Endothelial cell of umbilical vein (primary cell): Measurements from ENCODE around the gene CPED1. TPM values are rescaled to one million over a fixed set of nuclear protein-coding genes. Genes with fewer than 3 reads are reported as not detected.

Experiments used
- BruUV-seq: library from RNA; stranded (reverse); fragments of 400-500 nt; replicated peaks from 2 replicates; lab custom pipeline; 2021; lab: Mats Ljungman, UMichigan
- CTCF ChIA-PET: fragments of 300-600, 350-600 bp; sonication (Branson Sonifier 250); formaldehyde crosslinking; loops from one replicate; lab custom pipeline; 2021; ENCODE audit warnings: antibody characterized with exemption, inconsistent platforms; lab: Charles Lee
- POLR2A ChIA-PET: fragments of 300-600, 350-600 bp; sonication (Branson Sonifier 250); formaldehyde crosslinking; loops from one replicate; lab custom pipeline; 2021; ENCODE audit warnings: antibody characterized with exemption, inconsistent platforms; lab: Charles Lee
- DNase-seq: peaks from one replicate; pipeline ENCODE4 v3.0.0-alpha.2; 2011; ENCODE audit warnings: low read depth, low spot score
- FAIRE-seq: peaks from 2 replicates; lab custom pipeline; 2011; peaks lifted over from hg19 to GRCh38; lab: Jason Lieb, UNC
- H2AFZ ChIP-seq: 2 replicates; pipeline ENCODE4 v1.6.0; 2012; ENCODE audit warnings: low read depth, low read length, control low read depth, inconsistent platforms
- H3K27ac ChIP-seq: 2 replicates; pipeline ENCODE4 v1.5.1; 2011; ENCODE audit warnings: low read depth, mild to moderate bottlenecking, control low read depth, low read length, moderate library complexity; ENCODE audit not compliant: insufficient read depth
- H3K27me3 ChIP-seq, 2 experiments: 2 replicates each; pipeline versions ENCODE4 v1.6.0 to v1.6.1; 2011; ENCODE audit warnings: low read length in 2 of 2, mixed read lengths in 1 of 2; ENCODE audit not compliant: control insufficient read depth in 2 of 2, insufficient read depth in 2 of 2
- H3K36me3 ChIP-seq, 2 experiments: 2 replicates in 1 of 2; 3 replicates in 1 of 2; pipeline ENCODE4 v1.5.1; 2011; ENCODE audit warnings: low read length in 2 of 2, mild to moderate bottlenecking in 1 of 2, moderate library complexity in 1 of 2; ENCODE audit not compliant: control insufficient read depth in 2 of 2, insufficient read depth in 2 of 2; ENCODE audit errors: extremely low read depth in 1 of 2
- H3K4me1 ChIP-seq: 3 replicates; pipeline ENCODE4 v1.5.1; 2011; ENCODE audit warnings: mild to moderate bottlenecking, low read length; ENCODE audit not compliant: control insufficient read depth, insufficient read depth; ENCODE audit errors: extremely low read depth
- H3K4me2 ChIP-seq: 2 replicates; pipeline ENCODE4 v1.6.1; 2011; ENCODE audit warnings: low read length, control low read depth, mixed read lengths; ENCODE audit not compliant: insufficient read depth
- H3K4me3 ChIP-seq, 3 experiments: fragments of 200-600 bp in 1 of 3; sonication (generic), shearing (Covaris generic) in 1 of 3; replicated peaks in 1 of 3; 2 replicates each; pipeline ENCODE4 v1.5.1; 2011 to 2016; ENCODE audit warnings: control low read depth in 3 of 3, low read length in 3 of 3, mild to moderate bottlenecking in 2 of 3, inconsistent platforms in 1 of 3, low read depth in 1 of 3, moderate library complexity in 1 of 3; ENCODE audit not compliant: insufficient read depth in 1 of 3
- H3K79me2 ChIP-seq: 2 replicates; pipeline ENCODE4 v1.6.0; 2012; ENCODE audit warnings: low read length, inconsistent platforms; ENCODE audit not compliant: control insufficient read depth, insufficient read depth
- H3K9ac ChIP-seq: replicated peaks from 2 replicates; pipeline ENCODE3; 2011; ENCODE audit warnings: low read length, control low read depth; ENCODE audit not compliant: insufficient read depth; ENCODE audit errors: extremely low read depth
- H3K9me1 ChIP-seq: replicated peaks from 3 replicates; pipeline ENCODE4 v1.6.0; 2011; ENCODE audit warnings: mild to moderate bottlenecking, low read length; ENCODE audit not compliant: control insufficient read depth, insufficient read depth; ENCODE audit errors: extremely low read depth
- H3K9me3 ChIP-seq: replicated peaks from 2 replicates; pipeline ENCODE4 v1.5.1; 2012; ENCODE audit warnings: low read length, inconsistent platforms; ENCODE audit not compliant: control insufficient read depth, insufficient read depth
- H4K20me1 ChIP-seq: replicated peaks from 2 replicates; pipeline ENCODE3; 2011; ENCODE audit warnings: mild to moderate bottlenecking, low read length; ENCODE audit not compliant: control insufficient read depth, insufficient read depth; ENCODE audit errors: extremely low read depth
- EZH2 ChIP-seq: IDR thresholded peaks from 2 replicates; pipeline ENCODE4 v1.6.1; 2012; ENCODE audit warnings: borderline replicate concordance, low read depth, mild to moderate bottlenecking, moderate library complexity, low read length, inconsistent platforms; ENCODE audit not compliant: severe bottlenecking
- FOS ChIP-seq: IDR thresholded peaks from 2 replicates; pipeline ENCODE4 v1.6.1; 2011; ENCODE audit warnings: mild to moderate bottlenecking, low read length, moderate library complexity, borderline replicate concordance; ENCODE audit not compliant: insufficient read depth
- GATA2 ChIP-seq: IDR thresholded peaks from 2 replicates; pipeline ENCODE4 v1.7.0; 2011; ENCODE audit warnings: low read depth, mild to moderate bottlenecking, moderate library complexity, mixed read lengths, low read length; ENCODE audit not compliant: insufficient read length, insufficient read depth
- JUN ChIP-seq: IDR thresholded peaks from 2 replicates; pipeline ENCODE4 v1.6.1; 2011; ENCODE audit warnings: borderline replicate concordance, low read depth; ENCODE audit not compliant: insufficient read length, insufficient read depth
- MYC ChIP-seq: IDR thresholded peaks from one replicate; pipeline ENCODE4 v1.6.1; 2011; ENCODE audit warnings: mild to moderate bottlenecking, low read depth, low read length
- POLR2A ChIP-seq: IDR thresholded peaks from 2 replicates; pipeline ENCODE4 v1.6.1; 2012; ENCODE audit warnings: low read depth, mild to moderate bottlenecking, control low read depth, low read length
- POLR2AphosphoS5 ChIP-seq: IDR thresholded peaks from 2 replicates; pipeline ENCODE4 v1.6.1; 2012; ENCODE audit warnings: low read depth, mild to moderate bottlenecking, control low read depth, low read length, moderate library complexity; ENCODE audit not compliant: insufficient read depth
- dilution Hi-C: fragments of 300-500 bp; cut with MboI; formaldehyde crosslinking; loops from one replicate; pipeline ENCODE4 v1.15.0; 2019; ENCODE audit warnings: low sequenced_read_pairs; ENCODE audit not compliant: extremely low pct_ligation_motif_present
- intact Hi-C: fragments of 100-400 bp; cut with micrococcal nuclease; formaldehyde crosslinking; loops from one replicate; pipeline ENCODE4 v1.10.0; 2022
- polyA plus RNA-seq, 4 experiments: library from polyadenylated mRNA; depleted of rRNA in 3 of 4; stranded (reverse) in 3 of 4; unstranded in 1 of 4; fragments of >200 nt; gene quantifications; 2 replicates each; pipeline versions ENCODE4 v1.2.1 to v1.2.3, GENCODE V29; 2011 to 2012; ENCODE audit warnings: missing spikeins in 1 of 4
- total RNA-seq: library from RNA; stranded (reverse); gene quantifications from 2 replicates; pipeline ENCODE4 v1.2.3, GENCODE V29; 2021
- TF ChIP-seq, protein P1 (sequence below): IDR thresholded peaks from 2 replicates; pipeline ENCODE4 v1.6.1; 2011; ENCODE audit not compliant: insufficient read depth, insufficient read length
- TF ChIP-seq, protein P2 (sequence below), 2 donors: IDR thresholded peaks; 1 replicate in 1 of 2; 2 replicates in 1 of 2; pipeline ENCODE4 v1.5.1; 2011; ENCODE audit warnings: low read length in 2 of 2, mild to moderate bottlenecking in 2 of 2, moderate library complexity in 2 of 2, control low read depth in 1 of 2, inconsistent platforms in 1 of 2, low read depth in 1 of 2; ENCODE audit not compliant: insufficient read depth in 1 of 2; ENCODE audit errors: extremely low read depth in 1 of 2

The CPED1 gene
- total and polyA plus RNA-seq, 2 donors (not counting 3 experiments of a cell fraction or from before 2014, with no cell fraction given), result 0.22 to 3.0 TPM

DNA sequence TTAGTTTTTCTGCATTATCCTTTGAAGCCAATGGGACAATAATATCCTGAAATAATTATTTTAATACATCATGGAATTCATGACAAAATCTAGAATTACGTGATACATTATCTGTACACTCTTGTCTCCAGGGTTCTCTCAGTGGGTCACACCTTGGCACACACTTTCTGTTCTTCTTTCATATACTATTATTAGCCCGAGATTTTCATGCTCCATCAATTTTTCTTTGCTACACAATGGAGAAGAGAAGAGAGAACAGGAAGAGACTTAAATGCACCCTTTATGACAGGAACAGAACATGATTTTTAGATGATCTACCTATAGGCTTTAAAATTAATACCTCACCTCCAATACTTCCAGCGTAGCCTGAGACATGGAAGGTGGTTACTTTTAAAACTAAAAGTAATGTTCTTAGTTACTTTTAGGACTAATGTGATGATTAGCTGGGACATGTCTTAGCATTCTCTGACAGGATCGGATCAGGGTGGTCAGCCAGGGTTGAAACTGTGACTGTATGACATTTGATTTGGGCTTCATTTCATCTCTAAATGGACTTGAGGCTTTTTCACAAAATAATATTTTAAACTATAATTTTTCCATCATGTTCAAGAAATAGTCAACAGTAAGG is 192.0 kb downstream of the CPED1 start:
- H3K9ac ChIP-seq, result no peak overlapping the region
- CTCF ChIA-PET, result interaction anchor here (1.4 kb wide), 1 partner anchor 16 kb away, joined by 3 read pairs; no protein-coding TSS in a partner anchor
- no peaks in the 10 kb centered on the region for H3K36me3 ChIP-seq
- no peaks in the 10 kb centered on the region for H3K9me1 ChIP-seq
- peaks cover 0 to 7% of the 10 kb centered on the region in 2 experiments for H3K27me3 ChIP-seq
- no peak overlapping the region for H2AFZ ChIP-seq
- H3K4me2 ChIP-seq, result no peak overlapping the region
- H3K9me3 ChIP-seq, result no peaks in the 10 kb centered on the region
- POLR2A ChIA-PET, result interaction anchor here (0.7 kb wide), 1 partner anchor 230 kb away, joined by 3 read pairs; the partner anchor contains the start of gene ING3
- TF ChIP-seq, protein P1, sequence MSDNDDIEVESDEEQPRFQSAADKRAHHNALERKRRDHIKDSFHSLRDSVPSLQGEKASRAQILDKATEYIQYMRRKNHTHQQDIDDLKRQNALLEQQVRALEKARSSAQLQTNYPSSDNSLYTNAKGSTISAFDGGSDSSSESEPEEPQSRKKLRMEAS, result no peak
- TF ChIP-seq MYC (no peak), JUN (no peak), GATA2 (no peak), FOS (no peak), EZH2 (no peak), POLR2A (no peak), POLR2AphosphoS5 (no peak)
- TF ChIP-seq, protein P2, sequence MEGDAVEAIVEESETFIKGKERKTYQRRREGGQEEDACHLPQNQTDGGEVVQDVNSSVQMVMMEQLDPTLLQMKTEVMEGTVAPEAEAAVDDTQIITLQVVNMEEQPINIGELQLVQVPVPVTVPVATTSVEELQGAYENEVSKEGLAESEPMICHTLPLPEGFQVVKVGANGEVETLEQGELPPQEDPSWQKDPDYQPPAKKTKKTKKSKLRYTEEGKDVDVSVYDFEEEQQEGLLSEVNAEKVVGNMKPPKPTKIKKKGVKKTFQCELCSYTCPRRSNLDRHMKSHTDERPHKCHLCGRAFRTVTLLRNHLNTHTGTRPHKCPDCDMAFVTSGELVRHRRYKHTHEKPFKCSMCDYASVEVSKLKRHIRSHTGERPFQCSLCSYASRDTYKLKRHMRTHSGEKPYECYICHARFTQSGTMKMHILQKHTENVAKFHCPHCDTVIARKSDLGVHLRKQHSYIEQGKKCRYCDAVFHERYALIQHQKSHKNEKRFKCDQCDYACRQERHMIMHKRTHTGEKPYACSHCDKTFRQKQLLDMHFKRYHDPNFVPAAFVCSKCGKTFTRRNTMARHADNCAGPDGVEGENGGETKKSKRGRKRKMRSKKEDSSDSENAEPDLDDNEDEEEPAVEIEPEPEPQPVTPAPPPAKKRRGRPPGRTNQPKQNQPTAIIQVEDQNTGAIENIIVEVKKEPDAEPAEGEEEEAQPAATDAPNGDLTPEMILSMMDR (IDR thresholded peaks at IDR 0.05; ENCODE audit: extremely low read depth in 1 of 2, insufficient read depth in 1 of 2, low read depth in 1 of 2, low read length in 2 of 2), result no peak
- BruUV-seq, result no TSS peak
- DNase-seq (no peak), FAIRE-seq (no peak)
- no peaks in the 10 kb centered on the region for H3K4me1 ChIP-seq
- dilution Hi-C loops, result no loop called here
- no peaks in the 10 kb centered on the region for H4K20me1 ChIP-seq
- H3K4me3 ChIP-seq, result no peak overlapping the region
- no peak overlapping the region for H3K27ac ChIP-seq
- intact Hi-C loops, result no loop called here
- no peaks in the 10 kb centered on the region for H3K79me2 ChIP-seq
